CD14-positive monocyte (primary cell): Measurements from ENCODE around the gene HOXB1. TPM values are rescaled to one million over a fixed set of nuclear protein-coding genes. Genes with fewer than 3 reads are reported as not detected.

Source experiments
- DNase-seq, 3 donors: peaks; one replicate each; pipeline ENCODE4 v3.0.0-alpha.2; 2011 to 2022
- H2AFZ ChIP-seq: 2 replicates; pipeline ENCODE4 v1.6.0; 2012; ENCODE audit warnings: mild to moderate bottlenecking, low read depth, low read length, inconsistent platforms; ENCODE audit not compliant: insufficient read depth, poor library complexity, severe bottlenecking
- H3K27ac ChIP-seq, 2 donors: 1 replicate in 1 of 2; 2 replicates in 1 of 2; pipeline ENCODE4 v1.5.1; 2012 to 2013; ENCODE audit warnings: low read length in 2 of 2, control low read depth in 1 of 2, inconsistent platforms in 1 of 2, low read depth in 1 of 2, mild to moderate bottlenecking in 1 of 2
- H3K27me3 ChIP-seq, 2 donors: one replicate each; pipeline versions ENCODE4 v1.6.0 to v1.6.1; 2011 to 2013; ENCODE audit warnings: low read length in 2 of 2; ENCODE audit not compliant: control insufficient read depth in 2 of 2, insufficient read depth in 2 of 2
- H3K36me3 ChIP-seq, 2 donors: replicated peaks in 1 of 2; 1 replicate in 1 of 2; 2 replicates in 1 of 2; pipeline versions ENCODE4 v1.5.1 to v1.6.1; 2012 to 2013; ENCODE audit warnings: low read length in 2 of 2, control low read depth in 1 of 2, inconsistent platforms in 1 of 2, mild to moderate bottlenecking in 1 of 2; ENCODE audit not compliant: insufficient read depth in 2 of 2, control insufficient read depth in 1 of 2
- H3K4me1 ChIP-seq, 2 donors: 1 replicate in 1 of 2; 2 replicates in 1 of 2; pipeline versions ENCODE4 v1.5.1 to v1.6.1; 2012 to 2013; ENCODE audit warnings: low read length in 2 of 2, control low read depth in 1 of 2, inconsistent platforms in 1 of 2, mild to moderate bottlenecking in 1 of 2, moderate library complexity in 1 of 2; ENCODE audit not compliant: insufficient read depth in 2 of 2, control insufficient read depth in 1 of 2
- H3K4me2 ChIP-seq: replicated peaks from 2 replicates; pipeline ENCODE3; 2012; ENCODE audit warnings: low read length, moderate library complexity, mild to moderate bottlenecking; ENCODE audit not compliant: poor library complexity, severe bottlenecking; ENCODE audit errors: extremely low read depth
- H3K4me3 ChIP-seq, 3 experiments: fragments of 200-600 bp in 1 of 3; sonication (generic) in 1 of 3; replicated peaks in 1 of 3; 1 replicate in 2 of 3; 2 replicates in 1 of 3; pipeline ENCODE4 v1.5.1; 2011 to 2013; ENCODE audit warnings: low read length in 3 of 3, mild to moderate bottlenecking in 3 of 3, control low read depth in 2 of 3, low read depth in 2 of 3, inconsistent platforms in 1 of 3, moderate library complexity in 1 of 3
- H3K79me2 ChIP-seq: 2 replicates; pipeline ENCODE4 v1.6.0; 2012; ENCODE audit warnings: mild to moderate bottlenecking, control low read depth, inconsistent platforms, low read length, moderate library complexity; ENCODE audit not compliant: insufficient read depth
- H3K9ac ChIP-seq: 2 replicates; pipeline ENCODE4 v1.6.0; 2017; ENCODE audit warnings: low read length, mild to moderate bottlenecking; ENCODE audit not compliant: insufficient read depth, poor library complexity, severe bottlenecking
- H3K9me3 ChIP-seq, 2 donors: replicated peaks in 1 of 2; 1 replicate in 1 of 2; 2 replicates in 1 of 2; pipeline versions ENCODE4 v1.5.1 to v1.6.1; 2012 to 2013; ENCODE audit warnings: low read length in 2 of 2, control low read depth in 1 of 2; ENCODE audit not compliant: control insufficient read depth in 1 of 2, insufficient read depth in 1 of 2
- H4K20me1 ChIP-seq: 2 replicates; pipeline ENCODE4 v1.6.0; 2012; ENCODE audit warnings: mild to moderate bottlenecking, low read length, control low read depth, moderate library complexity; ENCODE audit not compliant: insufficient read depth
- H3K27ac Mint-ChIP-seq, 7 donors: one replicate each; pipeline ENCODE4 v1.8.0; 2020; ENCODE audit warnings: mild to moderate bottlenecking in 7 of 7, mixed read lengths in 7 of 7, moderate library complexity in 6 of 7, inconsistent platforms in 2 of 7
- H3K27me3 Mint-ChIP-seq, 3 donors: one replicate each; pipeline ENCODE4 v1.8.0; 2021 to 2022; ENCODE audit warnings: low read depth in 3 of 3, mild to moderate bottlenecking in 3 of 3, mixed read lengths in 3 of 3, moderate library complexity in 3 of 3, inconsistent platforms in 1 of 3
- H3K36me3 Mint-ChIP-seq, 2 donors: one replicate each; pipeline ENCODE4 v1.8.0; 2020; ENCODE audit warnings: mixed read lengths in 2 of 2, inconsistent platforms in 1 of 2, mild to moderate bottlenecking in 1 of 2
- H3K4me1 Mint-ChIP-seq: one replicate; pipeline ENCODE4 v1.8.0; 2020; ENCODE audit warnings: mild to moderate bottlenecking, mixed read lengths
- H3K4me3 Mint-ChIP-seq, 2 donors: one replicate each; pipeline ENCODE4 v1.8.0; 2020; ENCODE audit warnings: mild to moderate bottlenecking in 2 of 2, mixed read lengths in 2 of 2, moderate library complexity in 1 of 2
- H3K9me3 Mint-ChIP-seq, 7 donors: one replicate each; pipeline ENCODE4 v1.8.0; 2020 to 2022; ENCODE audit warnings: mixed read lengths in 7 of 7, mild to moderate bottlenecking in 6 of 7, moderate library complexity in 6 of 7, inconsistent platforms in 2 of 7
- WGBS: methylation state at CpG from one replicate; pipeline ENCODE4 v1.1.5; 2013; ENCODE audit warnings: missing lambda C conversion rate; ENCODE audit not compliant: insufficient coverage; 5-methylcytosine and 5-hydroxymethylcytosine counted together
- intact Hi-C, 2 donors: fragments of 100-400 bp; cut with micrococcal nuclease; formaldehyde crosslinking; loops; one replicate each; pipeline versions ENCODE4 v1.15.0 to v1.15.1; 2023
- polyA plus RNA-seq, 3 donors: library from polyadenylated mRNA; depleted of rRNA in 1 of 3; unstranded in 2 of 3; stranded (reverse) in 1 of 3; fragments of 300-500 nt in 2 of 3; fragments of >200 nt in 1 of 3; fragmentation: Illumina TruSeq in 2 of 3; gene quantifications; 1 replicate in 2 of 3; 2 replicates in 1 of 3; pipeline ENCODE4 v1.2.3, GENCODE V29; 2012 to 2021
- TF ChIP-seq, protein P1 (sequence below): fragments of 200-600 bp; IDR thresholded peaks from one replicate; pipeline ENCODE4 v1.8.0; 2022; ENCODE audit warnings: antibody characterized with exemption, mild to moderate bottlenecking

HOXB1 gene
- polyA plus RNA-seq, 3 donors: not detected

DNA sequence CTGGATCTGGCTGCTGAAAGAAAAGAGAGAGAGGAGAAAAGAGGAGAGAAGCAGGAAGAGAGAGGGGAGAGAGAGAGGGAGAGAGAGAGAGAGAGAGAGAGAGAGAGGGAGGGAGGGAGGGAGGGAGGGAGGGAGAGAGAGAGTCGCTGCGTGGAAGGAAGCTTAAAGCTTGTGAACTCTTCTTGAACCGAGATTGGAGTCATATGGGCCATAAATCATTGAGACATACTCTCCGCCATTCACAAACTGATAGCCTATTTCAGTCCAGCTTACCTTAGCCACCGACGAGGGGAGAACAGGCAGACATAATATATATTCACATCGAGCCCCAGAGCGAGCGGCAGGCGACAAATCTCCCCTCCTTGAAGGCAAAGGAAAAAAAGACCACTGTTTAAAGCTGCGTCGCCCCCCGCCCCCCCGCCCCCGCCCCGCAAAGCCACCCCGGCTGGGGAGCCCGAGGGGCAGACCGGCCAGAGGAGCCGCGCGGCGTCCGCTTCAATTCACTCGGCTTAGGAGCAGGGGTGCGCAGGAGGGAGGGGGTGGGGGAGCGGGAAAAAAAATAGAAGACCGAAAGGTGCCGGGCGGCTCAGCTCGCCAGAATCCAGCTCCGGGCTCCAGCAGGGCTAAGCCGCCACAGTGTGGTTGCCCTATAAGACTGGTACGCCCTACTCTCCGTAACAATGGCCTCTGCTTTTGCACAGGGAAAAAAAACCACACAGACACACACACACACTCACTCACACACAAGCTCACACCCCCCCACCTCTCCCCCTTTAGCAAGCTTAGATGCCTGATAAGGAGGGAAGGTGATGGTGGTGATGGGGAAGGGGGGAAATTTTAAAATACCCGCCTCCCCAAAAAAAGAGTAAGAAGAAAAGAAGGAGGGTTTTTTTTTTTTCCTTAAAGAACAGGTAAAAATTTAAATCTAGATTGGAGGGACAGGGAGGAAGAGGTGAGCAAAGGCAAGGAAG is 24.7 kb upstream of the HOXB1 start:
- H3K27ac ChIP-seq: no peak overlapping the region
- H3K27ac Mint-ChIP-seq: no peak overlapping the region
- no peaks in the 10 kb centered on the region for H3K9me3 ChIP-seq
- H3K4me1 Mint-ChIP-seq: peaks cover 12% of the 10 kb centered on the region
- no peaks in the 10 kb centered on the region for H3K36me3 ChIP-seq
- peak overlapping the region; percentile 11 for H3K4me2 ChIP-seq
- no peak overlapping the region for H2AFZ ChIP-seq
- TF ChIP-seq, protein P1, sequence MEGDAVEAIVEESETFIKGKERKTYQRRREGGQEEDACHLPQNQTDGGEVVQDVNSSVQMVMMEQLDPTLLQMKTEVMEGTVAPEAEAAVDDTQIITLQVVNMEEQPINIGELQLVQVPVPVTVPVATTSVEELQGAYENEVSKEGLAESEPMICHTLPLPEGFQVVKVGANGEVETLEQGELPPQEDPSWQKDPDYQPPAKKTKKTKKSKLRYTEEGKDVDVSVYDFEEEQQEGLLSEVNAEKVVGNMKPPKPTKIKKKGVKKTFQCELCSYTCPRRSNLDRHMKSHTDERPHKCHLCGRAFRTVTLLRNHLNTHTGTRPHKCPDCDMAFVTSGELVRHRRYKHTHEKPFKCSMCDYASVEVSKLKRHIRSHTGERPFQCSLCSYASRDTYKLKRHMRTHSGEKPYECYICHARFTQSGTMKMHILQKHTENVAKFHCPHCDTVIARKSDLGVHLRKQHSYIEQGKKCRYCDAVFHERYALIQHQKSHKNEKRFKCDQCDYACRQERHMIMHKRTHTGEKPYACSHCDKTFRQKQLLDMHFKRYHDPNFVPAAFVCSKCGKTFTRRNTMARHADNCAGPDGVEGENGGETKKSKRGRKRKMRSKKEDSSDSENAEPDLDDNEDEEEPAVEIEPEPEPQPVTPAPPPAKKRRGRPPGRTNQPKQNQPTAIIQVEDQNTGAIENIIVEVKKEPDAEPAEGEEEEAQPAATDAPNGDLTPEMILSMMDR: no peak
- H4K20me1 ChIP-seq: no peaks in the 10 kb centered on the region
- DNase-seq: no peak
- H3K79me2 ChIP-seq: no peaks in the 10 kb centered on the region
- H3K4me3 ChIP-seq: no peak overlapping the region
- peaks cover 21 to 49% of the 10 kb centered on the region in 2 donors for H3K27me3 ChIP-seq
- 0% methylated on average over 19 of the region's 36 CpGs for WGBS
- peak overlapping the region; percentile 52 to 91 for H3K4me3 Mint-ChIP-seq
- peaks cover 50 to 60% (median 53%) of the 10 kb centered on the region in 3 donors for H3K27me3 Mint-ChIP-seq
- H3K4me1 ChIP-seq: peaks cover 3 to 8% of the 10 kb centered on the region in 2 donors
- intact Hi-C loops: no loop called here
- no peak overlapping the region for H3K9ac ChIP-seq
- H3K36me3 Mint-ChIP-seq: peaks cover 2 to 12% of the 10 kb centered on the region in 2 donors
- peaks cover 0 to 11% (median 0%) of the 10 kb centered on the region in 7 donors for H3K9me3 Mint-ChIP-seq

DNA sequence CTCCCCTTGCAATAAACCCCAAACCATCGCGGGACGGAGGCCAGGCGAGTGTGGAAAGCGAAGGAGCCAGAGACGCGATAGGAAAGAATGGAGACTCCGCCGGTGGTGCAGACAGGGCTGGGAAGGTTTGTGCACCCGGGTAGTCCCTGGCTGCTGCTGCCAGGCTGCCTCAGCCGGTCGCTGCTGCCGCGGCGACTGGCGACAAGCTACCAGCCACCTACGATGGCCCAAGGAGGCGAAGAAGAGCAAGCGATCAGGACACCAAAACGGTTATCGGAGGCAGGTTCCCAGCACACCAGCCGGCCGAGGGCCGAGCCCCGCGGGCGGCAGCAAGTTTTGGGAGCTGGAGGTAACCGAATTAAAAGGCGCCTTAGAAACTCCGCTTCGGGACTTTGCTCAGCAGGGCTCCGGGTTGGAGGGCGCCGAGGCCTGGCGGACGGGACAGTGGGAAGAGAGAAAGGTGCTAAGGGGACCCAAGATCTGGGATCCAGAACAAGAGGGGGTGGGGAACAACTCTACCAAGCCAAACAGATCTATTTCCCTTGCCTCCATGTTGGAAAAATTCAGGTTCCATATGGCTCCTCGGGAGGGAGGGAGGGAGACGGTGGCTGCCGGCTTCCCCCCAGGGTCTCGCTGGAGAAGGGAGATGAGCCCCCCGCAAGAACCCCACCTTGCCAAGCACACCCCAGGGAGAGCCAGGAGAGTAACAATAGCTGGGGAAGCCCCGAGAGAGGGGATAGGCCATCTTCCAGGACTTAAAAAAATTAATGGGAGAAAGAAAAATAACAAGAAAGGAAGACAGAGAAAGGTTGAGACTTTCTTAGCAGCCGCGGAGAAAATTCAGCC is 23.8 kb upstream of the HOXB1 start:
- H3K4me2 ChIP-seq: no peak overlapping the region
- H3K27ac Mint-ChIP-seq: no peak overlapping the region
- DNase-seq: no peak
- H3K4me1 Mint-ChIP-seq: peaks cover 12% of the 10 kb centered on the region
- no peaks in the 10 kb centered on the region for H4K20me1 ChIP-seq
- intact Hi-C loops: no loop called here
- no peaks in the 10 kb centered on the region for H3K79me2 ChIP-seq
- no peak overlapping the region for H2AFZ ChIP-seq
- peak overlapping the region in 1 of 2 donors; percentile 91 for H3K4me3 Mint-ChIP-seq
- H3K4me1 ChIP-seq: peaks cover 3 to 8% of the 10 kb centered on the region in 2 donors
- peaks cover 0 to 11% (median 0%) of the 10 kb centered on the region in 7 donors for H3K9me3 Mint-ChIP-seq
- TF ChIP-seq, protein P1: no peak
- H3K9me3 ChIP-seq: no peaks in the 10 kb centered on the region
- 83% methylated on average over 27 of the region's 44 CpGs for WGBS
- no peaks in the 10 kb centered on the region for H3K36me3 ChIP-seq
- no peak overlapping the region for H3K9ac ChIP-seq
- H3K36me3 Mint-ChIP-seq: peaks cover 2 to 12% of the 10 kb centered on the region in 2 donors
- no peak overlapping the region for H3K4me3 ChIP-seq
- peaks cover 50 to 61% (median 52%) of the 10 kb centered on the region in 3 donors for H3K27me3 Mint-ChIP-seq
- H3K27me3 ChIP-seq: peaks cover 21 to 49% of the 10 kb centered on the region in 2 donors
- H3K27ac ChIP-seq: no peak overlapping the region
